ENCODE data around the gene LDAH.
"Not testable (repeated sequence)": the region's sequence is repeated elsewhere in the genome, so short reads cannot be mapped to it uniquely, and the experiment has no call there.

Gene LDAH
- total RNA-seq = 13.9 reads per million, percentile 39 among the genes with 10 or more reads in this experiment

DNA sequence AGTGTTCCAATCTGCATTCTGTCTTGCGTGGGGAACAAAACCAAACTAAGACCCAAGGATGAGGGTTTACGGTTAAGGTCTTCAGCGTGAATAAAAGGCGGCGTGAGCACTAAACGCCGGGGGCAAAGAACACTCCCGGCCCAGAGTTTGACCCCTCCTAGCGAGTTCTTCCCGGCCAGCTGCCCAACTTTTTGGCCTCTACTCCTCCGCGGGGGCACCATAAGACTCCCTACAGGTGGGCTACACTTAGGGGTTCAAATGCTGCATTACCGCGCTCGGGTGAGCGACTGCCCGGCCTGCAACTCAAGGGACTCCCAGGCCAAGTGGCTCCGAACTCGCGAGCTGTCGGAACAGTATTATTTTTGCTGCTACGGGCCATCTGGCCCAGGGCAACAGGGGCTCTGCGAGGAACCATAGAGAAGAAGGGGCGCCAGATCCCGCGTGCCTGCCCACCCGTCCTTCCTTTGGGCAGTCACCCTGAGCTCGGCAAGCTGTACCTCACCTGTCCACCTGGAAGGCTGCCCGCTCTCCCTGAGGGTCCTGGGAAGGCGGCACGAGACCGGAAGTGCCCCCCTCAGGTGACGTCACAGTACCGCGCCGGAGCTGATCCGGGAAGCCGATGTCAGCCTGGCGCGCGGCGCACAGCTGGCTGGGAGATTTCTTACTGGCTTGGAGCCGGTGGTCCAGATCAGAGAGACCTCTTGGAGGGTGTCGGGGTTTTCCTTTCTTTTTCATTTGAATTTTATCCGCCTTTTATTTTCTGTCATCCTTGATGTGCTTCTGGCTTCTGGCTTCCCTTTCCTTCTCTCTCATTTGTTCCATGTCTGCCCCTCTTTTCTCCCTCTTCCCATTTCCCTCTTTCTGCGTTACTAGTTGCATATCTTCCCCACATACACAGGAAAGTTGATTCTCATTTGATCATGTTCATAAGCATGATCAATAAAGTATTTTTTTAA is at the start of gene LDAH:
Gene LDAH (minus strand): TSS at position 567 of the 956 bp plus-strand sequence. CDS start 21,638 bp downstream, outside the sequence.
- DNase-seq = peak; percentile 75

DNA sequence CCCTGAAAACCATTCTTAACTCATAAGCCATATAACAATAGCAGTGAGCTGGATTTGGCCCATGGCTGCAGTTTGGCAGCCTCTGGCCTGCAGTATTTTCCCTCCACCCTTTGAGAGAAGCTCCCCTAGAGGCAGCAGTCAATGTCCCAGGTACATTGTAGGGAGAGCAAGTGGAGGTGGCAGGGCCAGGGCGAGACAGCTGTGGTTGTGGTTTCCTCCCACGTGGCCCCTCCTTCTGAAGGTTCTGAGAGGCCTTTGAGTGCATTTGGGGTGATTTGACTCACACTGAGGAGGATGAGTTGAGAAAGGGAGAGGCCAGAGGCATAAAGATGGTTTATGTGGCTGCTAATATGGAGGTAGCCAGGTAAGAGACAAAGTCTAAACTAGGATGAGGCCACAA is 45.5 kb upstream of the LDAH start:
- no peak for DNase-seq

DNA sequence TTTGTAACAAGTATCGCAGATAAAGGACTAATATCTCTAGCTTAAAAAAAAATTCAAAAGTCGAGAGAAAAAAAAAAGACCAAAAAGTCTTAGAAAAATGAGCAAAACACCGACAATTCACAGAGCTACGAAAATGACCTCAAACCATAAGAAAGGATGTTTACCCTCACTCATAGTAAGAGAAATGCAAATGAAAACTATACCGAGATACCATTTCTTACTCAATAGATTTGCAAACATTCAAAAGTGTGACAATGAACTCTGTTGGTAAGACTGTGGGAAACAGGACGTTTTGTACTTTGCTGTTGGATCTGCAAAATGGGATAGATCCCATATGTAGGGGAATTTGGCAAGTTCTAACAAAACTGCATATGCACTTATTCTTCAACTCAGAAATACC is 39.9 kb upstream of the LDAH start:
- no peak for DNase-seq

DNA sequence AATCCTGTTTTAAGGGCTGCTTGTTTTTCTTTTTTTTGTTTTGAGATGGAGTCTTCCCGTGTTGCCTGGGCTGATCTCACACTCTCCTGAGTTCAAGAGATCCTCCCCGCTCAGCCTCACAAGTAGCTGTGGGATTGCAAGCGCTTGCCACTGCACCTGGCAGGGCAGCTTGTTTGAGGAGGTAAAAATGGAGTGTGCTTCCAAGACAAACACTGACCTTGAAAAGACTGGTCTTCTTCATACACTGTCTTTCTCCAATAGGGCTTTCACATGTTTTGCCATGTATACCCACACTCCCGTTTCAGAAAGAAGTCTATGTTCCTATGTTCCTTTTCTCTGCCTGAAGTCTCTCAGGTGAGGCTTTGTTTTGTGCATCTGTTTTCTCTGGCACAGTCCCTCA is 32.6 kb upstream of the LDAH start:
- DNase-seq = no peak

DNA sequence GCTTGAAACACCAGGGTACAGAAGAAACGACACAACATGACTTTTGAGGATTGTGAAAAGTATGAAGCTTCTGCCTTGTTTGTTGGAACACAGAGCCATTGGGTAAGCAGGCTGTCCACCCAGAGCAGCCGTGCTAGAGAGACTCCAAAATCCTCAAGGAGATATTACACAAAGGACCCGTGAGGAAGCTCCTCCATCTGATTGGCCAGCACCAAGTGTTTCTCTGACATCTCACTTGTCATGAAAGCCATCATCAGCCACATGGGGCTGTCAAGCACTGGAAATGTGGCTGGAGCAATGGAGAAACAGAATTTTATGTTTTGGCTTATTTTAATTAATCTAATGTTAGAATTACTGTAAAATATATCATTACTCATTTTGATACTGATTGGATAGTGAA is 29.8 kb upstream of the LDAH start:
- DNase-seq = no peak

DNA sequence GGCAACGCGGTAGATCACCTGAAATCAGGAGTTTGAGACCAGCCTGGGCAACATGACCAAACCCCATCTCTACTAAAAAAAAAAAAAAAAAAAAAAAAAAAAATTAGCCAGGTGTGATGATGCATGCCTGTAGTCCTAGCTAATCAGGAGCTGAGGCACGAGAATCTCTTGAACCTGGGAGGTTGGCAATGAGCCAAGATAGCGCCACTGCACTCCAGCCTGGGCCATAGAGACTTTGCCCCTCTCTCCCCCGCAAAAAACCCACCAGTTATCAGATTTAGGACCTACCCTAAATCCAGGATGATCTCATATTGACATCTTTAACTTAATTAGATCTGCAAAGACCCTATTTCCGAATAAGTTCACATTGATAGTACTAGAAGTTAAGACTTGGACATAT is 29.2 kb upstream of the LDAH start:
- no peak for DNase-seq

DNA sequence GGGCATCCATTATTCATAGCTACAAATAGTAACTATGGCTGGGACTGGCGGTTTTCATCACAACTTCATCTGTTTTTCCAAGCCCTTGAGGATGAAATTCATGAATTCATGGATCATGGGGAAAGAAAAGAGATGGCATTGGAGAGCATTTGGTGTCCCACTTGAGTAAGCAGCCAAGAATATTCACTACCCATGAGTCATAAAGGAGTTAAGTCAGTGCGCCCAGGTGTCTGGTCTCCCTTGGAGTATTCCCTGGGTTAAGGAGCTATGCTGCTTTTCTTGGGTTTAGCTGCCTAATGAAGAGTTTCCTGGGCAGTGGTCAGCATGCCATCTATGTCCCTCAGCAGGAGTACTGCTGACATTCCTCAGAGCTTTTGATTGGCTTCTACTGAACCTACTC is 21.3 kb upstream of the LDAH start:
- DNase-seq = no peak

DNA sequence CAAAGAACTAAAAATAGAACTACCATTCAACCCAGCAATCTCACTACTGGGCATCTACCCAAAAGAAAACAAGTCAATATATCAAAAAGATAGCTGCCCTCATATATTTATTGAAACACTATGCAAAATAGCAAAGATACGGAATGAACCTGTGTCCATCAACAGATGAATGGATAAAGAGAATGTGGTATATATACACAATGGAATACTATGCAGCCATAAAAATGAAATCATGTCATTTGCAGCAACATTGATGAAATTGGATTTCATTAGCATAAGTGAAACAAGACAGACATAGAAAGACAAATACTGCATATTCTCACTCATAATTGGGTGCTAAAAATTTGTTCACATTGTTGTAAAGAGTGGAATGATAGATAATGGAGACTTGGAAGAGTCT is 16.2 kb upstream of the LDAH start:
- DNase-seq = no peak

DNA sequence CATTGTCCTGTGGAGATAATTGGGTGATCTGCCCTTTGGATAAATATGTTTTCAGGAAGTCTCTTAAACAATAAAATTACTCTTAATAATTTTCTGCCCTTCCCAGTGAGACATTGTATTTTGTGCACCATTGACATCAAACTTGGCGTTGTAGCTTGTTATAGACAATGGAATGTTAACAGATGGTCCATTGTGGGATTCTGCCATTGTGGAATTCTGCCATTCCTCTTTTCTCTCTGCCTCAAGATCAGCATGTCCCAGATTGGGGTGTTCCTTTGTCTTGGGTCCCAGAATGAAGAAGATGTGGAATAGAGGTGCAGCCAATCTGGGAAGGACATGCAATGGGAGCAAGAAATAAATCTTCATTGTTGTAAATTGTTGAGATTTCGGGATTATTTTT is 15.1 kb upstream of the LDAH start:
- no peak for DNase-seq

DNA sequence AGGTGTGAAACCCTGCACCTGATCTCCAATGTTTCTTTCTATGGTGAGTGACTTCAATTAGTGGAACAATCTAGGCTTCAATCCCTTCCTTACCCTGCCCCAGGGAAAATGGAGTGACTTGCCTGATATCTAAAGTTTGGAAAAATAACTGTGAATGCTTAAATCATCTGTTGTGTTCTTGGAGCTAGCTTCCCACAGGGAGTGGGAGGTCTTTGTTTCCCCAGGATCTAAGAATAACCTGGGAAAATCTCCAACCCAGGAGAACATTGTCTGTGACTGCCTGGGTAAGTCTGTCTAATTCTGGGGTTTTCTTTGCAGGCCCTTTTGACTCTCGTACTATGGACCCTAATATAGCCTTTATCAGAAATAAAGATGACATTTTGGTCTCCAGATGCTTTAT is 13.6 kb upstream of the LDAH start:
- no peak for DNase-seq

DNA sequence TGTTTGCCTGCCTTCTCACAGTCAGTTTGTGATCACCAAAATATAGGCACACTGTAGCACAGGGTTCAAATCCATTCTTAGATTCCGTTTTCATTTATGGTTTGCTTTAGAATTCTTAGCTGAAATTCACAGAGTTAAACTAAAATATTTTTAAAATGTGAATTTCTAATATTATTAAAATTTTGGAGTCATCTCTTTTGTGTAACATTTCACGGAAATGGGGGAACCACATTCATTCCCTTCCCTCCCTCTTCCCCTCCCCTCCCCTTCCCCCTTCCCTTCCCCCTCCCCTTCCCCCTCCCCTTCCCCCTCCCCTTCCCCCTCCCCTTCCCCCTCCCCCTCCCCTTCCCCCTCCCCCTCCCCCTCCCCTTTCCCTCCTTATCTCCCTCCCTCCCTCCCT is 11.4 kb upstream of the LDAH start:
- DNase-seq = no peak

DNA sequence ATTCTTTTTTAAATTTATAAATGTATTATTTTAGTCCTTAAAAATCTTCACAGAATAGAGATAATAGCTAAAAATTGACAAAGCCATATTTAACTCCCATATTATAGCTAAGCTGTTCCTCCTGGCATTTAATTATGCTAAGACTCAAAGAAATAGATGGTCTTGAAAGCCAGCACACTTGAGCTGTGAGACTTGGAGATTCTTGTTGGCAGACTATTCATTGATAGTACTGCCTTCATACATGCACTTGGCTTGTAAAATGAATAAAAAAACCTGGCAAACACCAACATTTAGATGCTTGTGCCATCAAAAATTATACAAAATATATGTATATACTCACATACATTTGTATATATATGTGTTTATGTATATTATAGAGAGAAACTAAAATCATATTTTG is 9.7 kb upstream of the LDAH start:
- no peak for DNase-seq

DNA sequence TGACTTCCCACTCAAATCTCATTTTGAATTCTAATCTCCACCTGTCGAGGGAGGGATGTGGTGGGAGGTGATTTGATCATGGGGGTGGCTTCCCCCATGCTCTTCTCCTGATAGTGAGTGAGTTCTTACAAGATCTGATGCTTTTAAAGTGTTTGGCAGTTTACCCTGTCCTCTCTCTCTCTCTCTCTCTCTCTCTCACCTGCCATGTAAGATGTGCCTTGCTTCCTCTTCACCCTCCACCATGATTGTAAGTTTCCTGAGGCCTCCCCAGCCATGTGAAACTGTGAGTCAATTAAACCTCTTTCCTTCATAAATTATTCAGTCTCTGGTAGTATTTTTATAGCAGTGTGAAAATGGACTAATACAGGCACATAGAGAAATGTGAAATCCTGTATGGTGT is 7.0 kb upstream of the LDAH start:
- DNase-seq = no peak

DNA sequence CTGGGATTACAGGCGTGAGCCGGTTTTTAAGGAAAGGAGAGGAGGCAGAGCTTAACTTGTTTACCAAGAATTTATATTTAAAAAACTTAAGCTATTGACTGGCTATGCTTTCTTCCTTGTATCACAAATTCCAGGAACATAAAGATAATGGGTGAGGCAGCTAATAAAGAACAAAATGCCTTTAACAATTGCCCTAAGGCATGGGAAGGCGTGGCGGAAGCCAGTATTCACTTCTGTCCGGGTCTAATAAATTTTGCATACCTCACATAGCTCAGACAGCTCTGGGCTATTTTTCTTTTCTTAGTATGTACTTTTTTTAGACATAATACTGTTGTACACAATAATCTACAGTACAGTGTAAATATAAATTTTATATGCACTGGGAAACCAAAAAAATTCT is 1.0 kb upstream of the LDAH start:
- no peak for DNase-seq

DNA sequence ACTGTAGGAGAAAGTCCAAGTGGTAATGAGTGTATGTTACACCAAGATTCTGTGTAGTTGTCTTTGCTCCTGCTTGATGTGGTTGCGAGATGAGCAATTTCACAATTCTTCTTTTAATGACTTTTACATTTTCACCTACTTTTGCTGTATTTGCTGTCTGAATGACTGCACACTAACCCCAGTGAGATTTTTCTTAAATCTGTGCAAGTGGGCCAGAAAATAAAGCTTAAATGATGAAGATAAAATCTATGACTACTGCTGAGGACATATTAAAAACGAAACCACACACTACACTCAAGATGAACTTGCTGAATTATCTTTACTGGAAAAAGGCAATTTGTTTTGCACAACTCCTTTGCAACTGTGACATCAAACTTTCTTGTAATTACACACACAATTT is 4.1 kb downstream of the LDAH start:
- no peak for DNase-seq

DNA sequence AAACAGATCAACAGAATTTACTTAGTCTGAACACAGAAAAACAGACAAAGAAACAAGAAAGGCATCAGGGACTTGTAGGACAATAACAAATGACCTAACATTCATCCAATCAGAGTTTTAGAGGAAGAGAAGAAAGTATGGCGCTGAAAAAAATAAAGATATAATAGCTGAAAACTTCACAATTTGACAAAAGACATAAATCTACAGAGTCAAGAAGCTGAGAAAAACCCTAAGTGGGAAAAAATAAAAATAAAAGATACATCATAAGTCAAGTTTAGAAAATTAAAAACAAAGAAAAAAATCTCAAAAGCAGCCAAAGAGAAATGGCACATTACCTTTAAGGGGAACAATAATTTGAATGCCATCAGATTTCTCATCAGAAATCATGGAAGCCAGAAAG is 7.7 kb downstream of the LDAH start:
- no peak for DNase-seq

DNA sequence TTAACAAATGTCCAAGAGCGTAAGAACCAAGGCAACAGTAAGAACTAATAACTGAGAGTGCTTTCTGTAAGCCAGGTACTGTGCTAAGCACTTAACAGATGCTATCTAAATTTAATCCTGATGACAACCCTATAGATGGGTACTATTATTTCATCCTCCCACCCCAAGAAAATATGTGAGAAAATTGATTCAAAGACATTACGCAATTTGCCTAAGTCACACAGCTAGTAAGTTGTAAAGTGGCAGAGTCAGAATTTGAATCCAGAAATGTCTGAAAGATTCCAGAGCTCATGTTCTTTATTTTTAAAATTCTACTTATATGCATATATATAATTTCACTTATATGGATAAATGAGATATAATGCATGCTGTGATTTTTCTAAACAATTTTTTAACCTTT is 10.1 kb downstream of the LDAH start:
- DNase-seq = no peak

DNA sequence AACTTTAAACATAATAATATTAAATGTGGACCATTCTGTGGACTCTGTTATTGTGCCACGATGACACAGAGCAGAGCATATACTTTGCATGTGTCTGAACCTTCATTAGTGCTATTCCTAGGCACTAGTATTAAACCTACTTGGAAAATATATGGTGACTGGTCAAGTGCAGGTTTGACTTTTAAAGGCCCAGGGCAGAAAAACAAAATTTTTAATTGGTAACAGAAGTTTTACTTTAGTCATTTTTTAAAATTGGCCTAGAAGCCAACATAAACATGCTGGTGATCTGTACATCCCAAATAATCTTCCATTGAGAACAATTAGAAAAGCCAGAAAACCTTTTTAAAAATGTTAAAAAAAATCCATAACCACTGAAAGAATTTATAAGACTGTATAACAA is 16.6 kb downstream of the LDAH start:
- DNase-seq = no peak

DNA sequence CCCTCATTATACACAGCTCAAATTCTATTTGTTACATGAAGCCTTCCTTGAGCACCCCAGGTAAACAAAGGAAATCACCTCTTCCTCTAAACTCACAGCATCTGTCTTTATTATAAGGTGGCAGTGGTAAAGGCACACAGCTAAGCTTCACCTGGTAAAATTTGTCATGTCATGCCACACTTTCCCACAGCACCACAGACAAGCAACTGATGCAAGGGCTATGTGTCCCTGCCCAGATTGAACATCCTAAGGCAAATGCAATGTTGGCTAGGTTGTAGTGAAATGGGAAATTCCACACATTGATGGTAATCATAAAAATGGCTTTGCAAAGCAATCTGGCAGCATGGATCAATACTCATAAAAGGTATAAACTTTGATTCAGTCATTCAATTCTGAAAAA is 18.9 kb downstream of the LDAH start:
- no peak for DNase-seq

DNA sequence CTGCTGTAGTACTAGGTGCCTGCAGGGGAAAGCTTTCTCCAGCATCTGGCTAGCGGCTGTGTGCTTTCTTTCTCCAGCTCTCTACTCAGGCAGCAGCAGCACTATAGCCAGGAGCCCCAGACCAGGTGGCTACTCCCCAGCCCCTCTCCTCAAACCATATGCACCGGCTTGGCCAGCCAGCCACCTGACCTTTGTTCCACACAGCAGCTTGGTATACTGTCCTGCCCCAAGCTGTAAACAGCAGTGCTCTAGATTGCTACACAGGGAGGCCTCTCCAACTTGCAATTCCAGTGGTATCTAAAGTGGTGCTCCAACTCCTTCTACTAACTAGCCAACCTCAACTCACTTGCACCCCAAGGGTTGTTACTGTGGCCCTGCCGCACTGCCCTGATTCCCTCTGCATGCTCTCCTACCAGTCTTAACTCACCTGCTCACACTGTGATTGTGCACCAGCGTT is 19.6 kb downstream of the LDAH start:
- no peak for DNase-seq

DNA sequence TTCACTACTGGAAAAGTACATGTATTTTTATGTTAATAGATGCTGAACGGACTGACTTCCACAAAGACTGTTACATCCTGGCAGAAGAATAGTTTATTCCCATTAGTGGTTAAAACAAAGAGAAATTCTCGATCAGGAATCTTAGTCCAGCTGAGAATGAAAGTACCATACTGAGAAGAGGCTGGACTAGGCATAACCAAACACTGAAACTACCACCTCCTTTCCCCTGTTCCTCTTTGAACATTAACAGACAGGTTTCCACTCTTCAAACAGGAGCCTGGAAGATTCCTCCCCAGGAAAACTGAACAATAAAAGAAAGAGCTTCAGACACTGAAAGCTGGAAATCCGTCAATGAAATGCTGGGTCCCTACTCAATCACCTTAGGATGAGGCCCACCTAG is 25.8 kb downstream of the LDAH start:
- no peak for DNase-seq

DNA sequence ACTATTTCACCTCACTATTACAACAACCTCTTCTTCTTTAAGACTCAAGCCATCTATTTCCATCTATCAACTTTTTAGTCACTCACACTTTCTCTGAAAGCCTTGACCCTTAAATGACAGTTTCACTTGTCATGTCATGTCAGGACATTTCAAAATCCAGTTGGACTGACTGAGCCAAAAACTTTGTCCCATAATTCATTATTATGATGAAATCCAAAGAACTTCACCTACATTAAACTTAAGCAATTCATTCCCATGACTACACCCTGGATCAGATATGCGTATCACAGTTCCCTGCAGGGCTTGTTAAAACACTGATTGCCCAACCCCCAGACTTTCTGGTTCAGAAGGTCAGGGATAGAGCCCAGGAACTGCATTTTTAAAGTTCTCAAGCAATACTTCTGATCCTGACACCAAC is 26.5 kb downstream of the LDAH start:
- DNase-seq = no peak

DNA sequence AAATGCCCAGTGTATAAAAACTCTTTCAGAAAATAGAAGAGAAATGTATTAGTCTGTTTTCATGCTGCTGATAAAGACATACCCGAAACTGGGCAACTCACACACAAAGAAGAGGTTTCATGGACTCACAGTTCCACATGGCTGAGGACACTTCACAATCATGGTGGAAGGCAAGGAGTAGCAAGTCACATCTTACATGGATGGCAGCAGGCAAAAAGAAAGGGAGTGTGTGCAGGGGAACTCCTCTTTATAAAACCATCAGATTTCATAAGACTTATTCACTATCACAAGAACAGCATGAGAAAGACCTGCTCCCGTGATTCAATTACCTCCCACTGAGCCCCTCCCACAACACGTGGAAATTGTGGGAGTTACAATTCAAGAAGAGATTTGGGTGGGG is 29.0 kb downstream of the LDAH start:
- DNase-seq = not testable (repeated sequence)

DNA sequence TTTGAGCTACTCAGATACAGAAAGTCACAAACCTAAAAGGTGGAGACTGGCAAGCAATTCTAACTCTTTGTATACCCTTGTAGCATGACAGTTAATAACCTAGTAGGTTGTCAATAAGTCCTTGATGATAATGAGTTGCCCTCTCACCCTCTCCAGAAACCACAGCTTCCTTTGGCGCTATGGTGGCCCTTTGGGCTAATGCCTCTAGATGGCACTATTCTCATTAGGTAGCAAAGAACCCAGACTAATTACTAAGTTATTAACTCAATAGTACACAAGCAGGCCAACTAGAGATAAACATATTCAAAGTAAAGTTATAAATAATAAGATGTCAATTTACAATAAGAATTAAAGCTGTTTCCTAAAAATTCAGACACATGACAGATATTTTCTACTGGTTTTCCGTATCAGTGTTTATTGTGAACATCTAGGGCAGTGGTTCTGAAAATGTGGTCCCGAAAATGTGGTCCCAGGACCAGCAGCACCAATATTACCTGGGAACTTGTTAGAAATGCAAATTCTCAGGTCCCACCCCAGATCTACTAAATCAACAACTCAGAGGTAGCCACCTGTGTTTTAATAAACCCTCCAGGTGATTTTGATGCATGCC is 41.1 kb downstream of the LDAH start:
- no peak for DNase-seq
